ENCODE data around the gene SYT7. TPM values are rescaled to one million over a fixed set of nuclear protein-coding genes. Genes with fewer than 3 reads are reported as not detected.

SYT7 gene
- total and polyA plus RNA-seq, 2 of the 4 experiments (the other 2 are of a cell fraction): under 0.01 to 0.19 TPM

- Histone ChIP-seq H4K8ac (ENCODE audit: low read depth in 2 of 2, low read length in 2 of 2) (no peak overlapping the region), H3K27me3 (ENCODE audit: control insufficient read depth, insufficient read depth, low read length) (peaks cover 23% of the 10 kb centered on the region), H2AK9ac (replicated peaks; ENCODE audit: low read depth, low read length, poor library complexity) (peak overlapping the region; percentile 62), H3K4me3 (ENCODE audit: insufficient read depth, low read depth, low read length) (no peak overlapping the region), H3K27ac (ENCODE audit: insufficient read depth, low read length) (no peak overlapping the region), H3K18ac (ENCODE audit: low read depth, low read length) (no peak overlapping the region), H2BK120ac (ENCODE audit: low read depth, low read length) (no peak overlapping the region), H3K4me1 (ENCODE audit: control insufficient read depth, insufficient read depth, low read length) (peaks cover 12% of the 10 kb centered on the region; the same call in 1 of the 2 replicates), H3K9me1 (ENCODE audit: insufficient read depth, low read length) (0 out of 2 replicates have a peak, but pooled peaks cover 4% of the 10 kb centered on the region), H3K9ac (ENCODE audit: low read depth, low read length) (no peak overlapping the region), H4K91ac (ENCODE audit: insufficient read depth, low read depth, low read length) (no peak overlapping the region), H4K5ac (ENCODE audit: low read depth, low read length) (no peak overlapping the region), H3K4ac (ENCODE audit: low read depth, low read length) (no peak overlapping the region), H2AFZ (replicated peaks; ENCODE audit: low read length, poor library complexity) (peak overlapping the region; percentile 77), H3K14ac (replicated peaks; ENCODE audit: low read depth, low read length) (no peak overlapping the region), H2BK20ac (ENCODE audit: low read depth, low read length) (no peak overlapping the region), H2BK15ac (ENCODE audit: low read depth, low read length) (no peak overlapping the region), H3K56ac (ENCODE audit: extremely low read depth, insufficient read depth, low read length) (no peak overlapping the region), H4K20me1 (ENCODE audit: insufficient read depth, low read length) (no peaks in the 10 kb centered on the region; the same call in 1 of the 2 replicates), H2AK5ac (ENCODE audit: low read depth, low read length) (peak overlapping the region; percentile 31), H3K79me1 (ENCODE audit: low read depth in 1 of 2, low read length in 2 of 2) (no peaks in the 10 kb centered on the region), H3K36me3 (ENCODE audit: control insufficient read depth, insufficient read depth, low read length) (no peaks in the 10 kb centered on the region), H3K4me2 (ENCODE audit: low read depth, low read length) (no peak overlapping the region), H3K23ac (ENCODE audit: low read depth, low read length) (no peak overlapping the region), H2BK5ac (ENCODE audit: low read depth, low read length, poor library complexity, severe bottlenecking) (no peak overlapping the region), H3K9me3 (ENCODE audit: control insufficient read depth, insufficient read depth, low read length) (no peaks in the 10 kb centered on the region)
- POLR2A ChIA-PET (ENCODE audit: unreplicated experiment): no interaction called here
- no peak for DNase-seq
- ATAC-seq (ENCODE audit: low read depth): no peak
- TF ChIP-seq POLR2A (IDR thresholded peaks at IDR 0.05; ENCODE audit: low read depth, low read length) (no peak), NFE2L2 (IDR thresholded peaks at IDR 0.05; ENCODE audit: low read depth, low read length) (no peak), FOS (IDR thresholded peaks at IDR 0.05; ENCODE audit: low read depth, low read length) (no peak), USF2 (IDR thresholded peaks at IDR 0.05; ENCODE audit: low read depth, low read length) (no peak), RCOR1 (IDR thresholded peaks at IDR 0.05; ENCODE audit: insufficient replicate concordance, low read length) (no peak), RFX5 (IDR thresholded peaks at IDR 0.05; ENCODE audit: low read depth, low read length) (no peak), ELK1 (IDR thresholded peaks at IDR 0.05; ENCODE audit: borderline replicate concordance, low read depth, low read length) (no peak), MXI1 (IDR thresholded peaks at IDR 0.05; ENCODE audit: borderline replicate concordance, low read depth, low read length) (no peak), SMC3 (IDR thresholded peaks at IDR 0.05; ENCODE audit: low read depth, low read length) (no peak), CTCF (conservative IDR thresholded peaks at IDR 0.05; ENCODE audit: low read depth, low read length) (no peak), RAD21 (IDR thresholded peaks at IDR 0.05; ENCODE audit: low read length) (no peak), CEBPB (IDR thresholded peaks at IDR 0.05; ENCODE audit: low read depth, low read length) (no peak), CHD1 (IDR thresholded peaks at IDR 0.05; ENCODE audit: low read depth, low read length) (no peak)
- dilution Hi-C loops (cut with HindIII; ENCODE audit: low sequenced_read_pairs, unreplicated experiment) (no loop called here), intact Hi-C loops (cut with micrococcal nuclease) (no loop called here), in situ Hi-C loops (cut with MboI; ENCODE audit: low sequenced_read_pairs) (no loop called here)
- no TSS peak for BruUV-seq (replicated peaks)
- 83% methylated on average over 1 of the region's 6 CpGs; no CpG with 5 or more reads in 1 of the 2 experiments for WGBS, 2 experiments (ENCODE audit: extremely low coverage in 2 of 2, insufficient read length in 1 of 2)
- CTCF ChIA-PET: interaction anchor here (1.4 kb wide), 1 partner anchor 24 kb away, joined by 3 read pairs; no protein-coding TSS in a partner anchor
Observed at GRCh38 chr11:61603667-61604066, 22.8 kb upstream of the SYT7 start.

All from IMR-90 (cell line).